GM12878 (cell line): ENCODE data around the gene PLET1. TPM values are rescaled to one million over a fixed set of nuclear protein-coding genes. Genes with fewer than 3 reads are reported as not detected.

ENCODE experiments used
- ATAC-seq: fragments of 200-7000 bp; cut with Tn5 transposase; 3 replicates; pipeline ENCODE4 v1.9.1; 2020; ENCODE audit warnings: mild to moderate bottlenecking, moderate library complexity
- BruUV-seq: library from RNA; stranded (reverse); fragments of 400-500 nt; replicated peaks from 2 replicates; lab custom pipeline; 2021; lab: Mats Ljungman, UMichigan
- CTCF ChIA-PET: fragments of 300-600 bp; sonication (Branson Sonifier 250); formaldehyde crosslinking; extraction: SDS; loops from one replicate; lab custom pipeline; 2021; ENCODE audit warnings: inconsistent platforms; lab: Yijun Ruan, JAX
- POLR2A ChIA-PET: fragments of 350-600 bp; formaldehyde crosslinking; extraction: SDS; loops from one replicate; lab custom pipeline; 2021; ENCODE audit warnings: inconsistent platforms; lab: Charles Lee
- RAD21 ChIA-PET: fragments of 300-600 bp; sonication (Branson Sonifier 250); formaldehyde crosslinking; loops from one replicate; lab custom pipeline; 2023; ENCODE audit warnings: antibody characterized with exemption; ENCODE audit not compliant: unreplicated experiment; lab: Charles Lee
- SMC1A ChIA-PET: fragments of 300-600 bp; sonication (Branson Sonifier 250); formaldehyde crosslinking; loops from one replicate; lab custom pipeline; 2023; ENCODE audit not compliant: unreplicated experiment, uncharacterized antibody; lab: Charles Lee
- DNase-seq: peaks from one replicate; pipeline ENCODE4 v3.0.0-alpha.2; 2011; ENCODE audit warnings: low read depth, low spot score
- FAIRE-seq: peaks from 3 replicates; lab custom pipeline; 2011; peaks lifted over from hg19 to GRCh38; lab: Jason Lieb, UNC
- H2AFZ ChIP-seq: 2 replicates; pipeline ENCODE4 v1.6.0; 2011; ENCODE audit warnings: low read depth, low read length, control low read depth; ENCODE audit not compliant: control insufficient read depth
- H3K27ac ChIP-seq: 2 replicates; pipeline ENCODE4 v1.5.1; 2011; ENCODE audit warnings: control low read depth; ENCODE audit not compliant: control insufficient read depth, insufficient read depth
- H3K27me3 ChIP-seq, 2 experiments: replicated peaks in 1 of 2; 2 replicates each; pipeline versions ENCODE4 v1.6.0 to v1.6.1; 2011; ENCODE audit warnings: low read length in 1 of 2; ENCODE audit not compliant: control insufficient read depth in 2 of 2, insufficient read depth in 2 of 2
- H3K36me3 ChIP-seq, 2 experiments: 2 replicates each; pipeline ENCODE4 v1.5.1; 2011; ENCODE audit warnings: low read length in 1 of 2; ENCODE audit not compliant: control insufficient read depth in 2 of 2, insufficient read depth in 2 of 2
- H3K4me1 ChIP-seq: 2 replicates; pipeline ENCODE4 v1.6.1; 2011; ENCODE audit warnings: mild to moderate bottlenecking, low read length, moderate library complexity, mixed read lengths; ENCODE audit not compliant: control insufficient read depth, insufficient read depth
- H3K4me2 ChIP-seq: 2 replicates; pipeline ENCODE4 v1.6.0; 2011; ENCODE audit warnings: control low read depth; ENCODE audit not compliant: control insufficient read depth, insufficient read depth
- H3K4me3 ChIP-seq: fragments of 200-600 bp; sonication (generic); 2 replicates; pipeline ENCODE4 v1.5.1; 2016
- H3K79me2 ChIP-seq: 2 replicates; pipeline ENCODE4 v1.6.0; 2011; ENCODE audit warnings: low read length; ENCODE audit not compliant: control insufficient read depth, insufficient read depth
- H3K9ac ChIP-seq: 2 replicates; pipeline ENCODE4 v1.8.0; 2011; ENCODE audit warnings: low read length, control low read depth, mixed read lengths; ENCODE audit not compliant: control insufficient read depth, insufficient read depth
- H3K9me3 ChIP-seq: replicated peaks from 3 replicates; pipeline ENCODE4 v1.5.1; 2011; ENCODE audit warnings: mild to moderate bottlenecking, low read length; ENCODE audit not compliant: control insufficient read depth, insufficient read depth
- H4K20me1 ChIP-seq: 2 replicates; pipeline ENCODE4 v1.6.0; 2011; ENCODE audit not compliant: control insufficient read depth, insufficient read depth
- ATF7 ChIP-seq: fragments of 450-650 bp; IDR thresholded peaks from 2 replicates; pipeline ENCODE4 v1.6.1; 2016; ENCODE audit warnings: low read depth, mild to moderate bottlenecking
- BMI1 ChIP-seq: fragments of 450-650 bp; IDR thresholded peaks from 2 replicates; pipeline ENCODE4 v1.6.1; 2016; ENCODE audit warnings: mild to moderate bottlenecking, moderate library complexity, borderline replicate concordance
- DPF2 ChIP-seq: fragments of 450-650 bp; IDR thresholded peaks from 2 replicates; pipeline ENCODE4 v1.6.1; 2017; ENCODE audit warnings: mild to moderate bottlenecking
- EP300 ChIP-seq, 2 experiments: fragments of 150-350 bp in 1 of 2; IDR thresholded peaks; 2 replicates each; pipeline ENCODE4 v1.6.1; 2011 to 2012; ENCODE audit warnings: low read depth in 2 of 2, low read length in 2 of 2, borderline replicate concordance in 1 of 2, improper control_type of control experiment in 1 of 2, inconsistent platforms in 1 of 2; ENCODE audit not compliant: control insufficient read depth in 1 of 2
- HDAC2 ChIP-seq: fragments of 200-600 bp; sonication (generic); IDR thresholded peaks from 2 replicates; pipeline ENCODE4 v1.6.1; 2017
- MEF2A ChIP-seq: IDR thresholded peaks from 2 replicates; pipeline ENCODE4 v1.6.1; 2011; ENCODE audit warnings: low read depth, mild to moderate bottlenecking, low read length, moderate library complexity; ENCODE audit not compliant: insufficient read depth
- RUNX3 ChIP-seq: IDR thresholded peaks from 2 replicates; pipeline ENCODE4 v1.6.1; 2012; ENCODE audit warnings: low read length, inconsistent platforms
- SUPT20H ChIP-seq: IDR thresholded peaks from 2 replicates; pipeline ENCODE4 v1.6.1; 2011; ENCODE audit warnings: low read depth, mild to moderate bottlenecking, low read length, moderate library complexity, borderline replicate concordance; ENCODE audit not compliant: control insufficient read depth
- TAF1 ChIP-seq: IDR thresholded peaks from 2 replicates; pipeline ENCODE4 v1.6.1; 2011; ENCODE audit warnings: mild to moderate bottlenecking, low read depth, low read length, borderline replicate concordance
- TBL1XR1 ChIP-seq: IDR thresholded peaks from 2 replicates; pipeline ENCODE4 v1.6.1; 2012; ENCODE audit warnings: low read depth, low read length, improper control_type of control experiment
- WRNIP1 ChIP-seq: IDR thresholded peaks from 2 replicates; pipeline ENCODE4 v1.6.1; 2011; ENCODE audit warnings: low read depth, low read length, improper control_type of control experiment, borderline replicate concordance
- ZBED1 ChIP-seq: IDR thresholded peaks from 2 replicates; pipeline ENCODE4 v1.6.1; 2016; ENCODE audit warnings: borderline replicate concordance
- ZNF24 ChIP-seq: fragments of 450-650 bp; IDR thresholded peaks from 2 replicates; pipeline ENCODE4 v1.6.1; 2017; ENCODE audit warnings: antibody characterized with exemption, mild to moderate bottlenecking
- ZNF622 ChIP-seq: fragments of 450-650 bp; IDR thresholded peaks from 2 replicates; pipeline ENCODE4 v1.6.1; 2017; ENCODE audit warnings: mild to moderate bottlenecking, inconsistent platforms
- WGBS: methylation state at CpG from one replicate; pipeline ENCODE4 v1.1.6; 2016; ENCODE audit warnings: low lambda C conversion rate; ENCODE audit not compliant: insufficient replicate concordance, insufficient coverage; ENCODE audit errors: missing lambda C conversion rate; 5-methylcytosine and 5-hydroxymethylcytosine counted together
- in situ Hi-C: fragments of 300-500 bp; cut with MboI; formaldehyde crosslinking; loops from 9 replicates; pipeline ENCODE4 v1.14.3; 2018; ENCODE audit warnings: mixed read lengths
- intact Hi-C: fragments of 100-400 bp; cut with micrococcal nuclease; formaldehyde crosslinking; loops from one replicate; pipeline ENCODE4 v1.14.2; 2022; ENCODE audit not compliant: unreplicated experiment
- polyA plus RNA-seq, 11 experiments: library from polyadenylated mRNA; depleted of rRNA in 4 of 11; unstranded in 6 of 11; stranded (reverse) in 5 of 11; fragments of >200 nt; fragmentation: Nextera tagmentation in 4 of 11; fragmentation: Illumina TruSeq in 1 of 11; extraction: Ambion mirVana in 4 of 11; extraction: Trizol in 1 of 11; gene quantifications; 1 replicate in 1 of 11; 2 replicates in 10 of 11; pipeline versions ENCODE4 v1.2.1 to v1.2.3, GENCODE V29; 2011 to 2016; ENCODE audit warnings: inconsistent platforms in 2 of 11, missing spikeins in 2 of 11, low read depth in 1 of 11
- total RNA-seq, 4 experiments: library from RNA; depleted of rRNA in 3 of 4; stranded (reverse); fragments of >200 nt in 3 of 4; fragmentation: Illumina TruSeq in 1 of 4; extraction: Trizol in 1 of 4; gene quantifications; 2 replicates each; pipeline versions ENCODE4 v1.2.1 to v1.2.3, GENCODE V29; 2013 to 2021
- TF ChIP-seq, protein P1 (sequence below): fragments of 450-650 bp; IDR thresholded peaks from 2 replicates; pipeline ENCODE4 v1.6.1; 2017; ENCODE audit warnings: low read depth, mild to moderate bottlenecking, moderate library complexity
- TF ChIP-seq, protein P2 (sequence below): fragments of 450-650 bp; IDR thresholded peaks from 2 replicates; pipeline ENCODE4 v1.6.1; 2014; ENCODE audit warnings: mild to moderate bottlenecking
- TF ChIP-seq, protein P3 (sequence below): IDR thresholded peaks from 2 replicates; pipeline ENCODE4 v1.6.1; 2012; ENCODE audit warnings: improper control_type of control experiment, low read depth, low read length; ENCODE audit not compliant: insufficient replicate concordance

Gene PLET1
- total and polyA plus RNA-seq, 10 of the 15 experiments (the other 5 are each of a cell fraction or from before 2014, with no cell fraction given): not detected

DNA sequence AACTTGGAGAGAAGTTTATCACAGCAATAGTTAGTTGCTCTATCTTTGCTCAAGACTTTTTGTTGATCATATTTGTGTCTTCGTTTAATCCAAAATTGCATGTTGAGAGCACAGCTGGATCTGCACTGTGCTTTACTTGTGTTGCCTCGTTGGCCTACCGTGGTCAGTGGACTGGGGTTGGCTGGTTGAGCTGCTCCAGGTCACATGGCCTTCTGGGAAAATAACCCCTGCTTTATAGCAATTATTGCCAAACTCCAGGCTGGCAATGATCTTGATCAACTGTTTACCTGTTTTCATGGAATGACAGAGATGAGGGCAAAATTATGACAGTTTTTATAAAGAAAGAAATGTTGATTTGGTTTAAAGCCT is 5.7 kb upstream of the PLET1 start:
- no peak for DNase-seq
- Histone ChIP-seq H3K4me3 (no peak overlapping the region), H4K20me1 (no peaks in the 10 kb centered on the region), H3K4me2 (no peak overlapping the region), H3K9ac (no peak overlapping the region), H3K36me3 (no peaks in the 10 kb centered on the region), H3K27me3 (no peaks in the 10 kb centered on the region), H3K27ac (no peak overlapping the region), H2AFZ (no peak overlapping the region), H3K79me2 (no peaks in the 10 kb centered on the region), H3K9me3 (no peaks in the 10 kb centered on the region), H3K4me1 (no peaks in the 10 kb centered on the region)
- WGBS: 63% methylated on average over 3 of the region's 3 CpGs
- in situ Hi-C loops (no loop called here), intact Hi-C loops (no loop called here)
- ChIA-PET SMC1A (no interaction called here), POLR2A (no interaction called here), CTCF (interaction anchor here (2.4 kb wide), 1 partner anchor 14 kb away, joined by 9 read pairs; no protein-coding TSS in a partner anchor), RAD21 (interaction anchor here (1.9 kb wide), 1 partner anchor 14 kb away, joined by 7 read pairs; no protein-coding TSS in a partner anchor)
- no TSS peak for BruUV-seq
- no peak for FAIRE-seq
- no peak for ATAC-seq
- TF ChIP-seq BMI1 (no peak), TAF1 (no peak), RUNX3 (no peak), MEF2A (no peak), TBL1XR1 (no peak), EP300 (IDR thresholded peaks at IDR 0.05; ENCODE audit: borderline replicate concordance in 1 of 2, control insufficient read depth in 1 of 2, low read depth in 2 of 2, low read length in 2 of 2) (no peak), ATF7 (no peak), ZBED1 (no peak), DPF2 (no peak), WRNIP1 (no peak), ZNF622 (no peak), SUPT20H (no peak), HDAC2 (no peak), ZNF24 (no peak)
- TF ChIP-seq, protein P1, sequence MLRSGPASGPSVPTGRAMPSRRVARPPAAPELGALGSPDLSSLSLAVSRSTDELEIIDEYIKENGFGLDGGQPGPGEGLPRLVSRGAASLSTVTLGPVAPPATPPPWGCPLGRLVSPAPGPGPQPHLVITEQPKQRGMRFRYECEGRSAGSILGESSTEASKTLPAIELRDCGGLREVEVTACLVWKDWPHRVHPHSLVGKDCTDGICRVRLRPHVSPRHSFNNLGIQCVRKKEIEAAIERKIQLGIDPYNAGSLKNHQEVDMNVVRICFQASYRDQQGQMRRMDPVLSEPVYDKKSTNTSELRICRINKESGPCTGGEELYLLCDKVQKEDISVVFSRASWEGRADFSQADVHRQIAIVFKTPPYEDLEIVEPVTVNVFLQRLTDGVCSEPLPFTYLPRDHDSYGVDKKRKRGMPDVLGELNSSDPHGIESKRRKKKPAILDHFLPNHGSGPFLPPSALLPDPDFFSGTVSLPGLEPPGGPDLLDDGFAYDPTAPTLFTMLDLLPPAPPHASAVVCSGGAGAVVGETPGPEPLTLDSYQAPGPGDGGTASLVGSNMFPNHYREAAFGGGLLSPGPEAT: no peak
- TF ChIP-seq, protein P2, sequence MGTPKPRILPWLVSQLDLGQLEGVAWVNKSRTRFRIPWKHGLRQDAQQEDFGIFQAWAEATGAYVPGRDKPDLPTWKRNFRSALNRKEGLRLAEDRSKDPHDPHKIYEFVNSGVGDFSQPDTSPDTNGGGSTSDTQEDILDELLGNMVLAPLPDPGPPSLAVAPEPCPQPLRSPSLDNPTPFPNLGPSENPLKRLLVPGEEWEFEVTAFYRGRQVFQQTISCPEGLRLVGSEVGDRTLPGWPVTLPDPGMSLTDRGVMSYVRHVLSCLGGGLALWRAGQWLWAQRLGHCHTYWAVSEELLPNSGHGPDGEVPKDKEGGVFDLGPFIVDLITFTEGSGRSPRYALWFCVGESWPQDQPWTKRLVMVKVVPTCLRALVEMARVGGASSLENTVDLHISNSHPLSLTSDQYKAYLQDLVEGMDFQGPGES: no peak
- TF ChIP-seq, protein P3, sequence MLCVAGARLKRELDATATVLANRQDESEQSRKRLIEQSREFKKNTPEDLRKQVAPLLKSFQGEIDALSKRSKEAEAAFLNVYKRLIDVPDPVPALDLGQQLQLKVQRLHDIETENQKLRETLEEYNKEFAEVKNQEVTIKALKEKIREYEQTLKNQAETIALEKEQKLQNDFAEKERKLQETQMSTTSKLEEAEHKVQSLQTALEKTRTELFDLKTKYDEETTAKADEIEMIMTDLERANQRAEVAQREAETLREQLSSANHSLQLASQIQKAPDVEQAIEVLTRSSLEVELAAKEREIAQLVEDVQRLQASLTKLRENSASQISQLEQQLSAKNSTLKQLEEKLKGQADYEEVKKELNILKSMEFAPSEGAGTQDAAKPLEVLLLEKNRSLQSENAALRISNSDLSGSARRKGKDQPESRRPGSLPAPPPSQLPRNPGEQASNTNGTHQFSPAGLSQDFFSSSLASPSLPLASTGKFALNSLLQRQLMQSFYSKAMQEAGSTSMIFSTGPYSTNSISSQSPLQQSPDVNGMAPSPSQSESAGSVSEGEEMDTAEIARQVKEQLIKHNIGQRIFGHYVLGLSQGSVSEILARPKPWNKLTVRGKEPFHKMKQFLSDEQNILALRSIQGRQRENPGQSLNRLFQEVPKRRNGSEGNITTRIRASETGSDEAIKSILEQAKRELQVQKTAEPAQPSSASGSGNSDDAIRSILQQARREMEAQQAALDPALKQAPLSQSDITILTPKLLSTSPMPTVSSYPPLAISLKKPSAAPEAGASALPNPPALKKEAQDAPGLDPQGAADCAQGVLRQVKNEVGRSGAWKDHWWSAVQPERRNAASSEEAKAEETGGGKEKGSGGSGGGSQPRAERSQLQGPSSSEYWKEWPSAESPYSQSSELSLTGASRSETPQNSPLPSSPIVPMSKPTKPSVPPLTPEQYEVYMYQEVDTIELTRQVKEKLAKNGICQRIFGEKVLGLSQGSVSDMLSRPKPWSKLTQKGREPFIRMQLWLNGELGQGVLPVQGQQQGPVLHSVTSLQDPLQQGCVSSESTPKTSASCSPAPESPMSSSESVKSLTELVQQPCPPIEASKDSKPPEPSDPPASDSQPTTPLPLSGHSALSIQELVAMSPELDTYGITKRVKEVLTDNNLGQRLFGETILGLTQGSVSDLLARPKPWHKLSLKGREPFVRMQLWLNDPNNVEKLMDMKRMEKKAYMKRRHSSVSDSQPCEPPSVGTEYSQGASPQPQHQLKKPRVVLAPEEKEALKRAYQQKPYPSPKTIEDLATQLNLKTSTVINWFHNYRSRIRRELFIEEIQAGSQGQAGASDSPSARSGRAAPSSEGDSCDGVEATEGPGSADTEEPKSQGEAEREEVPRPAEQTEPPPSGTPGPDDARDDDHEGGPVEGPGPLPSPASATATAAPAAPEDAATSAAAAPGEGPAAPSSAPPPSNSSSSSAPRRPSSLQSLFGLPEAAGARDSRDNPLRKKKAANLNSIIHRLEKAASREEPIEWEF: no peak
